ENCODE measurements around the gene FIP1L1. TPM values are rescaled to one million over a fixed set of nuclear protein-coding genes. Genes with fewer than 3 reads are reported as not detected.
A peak's percentile ranks its signal among the peaks of the same experiment; 100 is the strongest.

FIP1L1 gene
- total RNA-seq, 1 donor from 2014 or later: 56.4 TPM

DNA sequence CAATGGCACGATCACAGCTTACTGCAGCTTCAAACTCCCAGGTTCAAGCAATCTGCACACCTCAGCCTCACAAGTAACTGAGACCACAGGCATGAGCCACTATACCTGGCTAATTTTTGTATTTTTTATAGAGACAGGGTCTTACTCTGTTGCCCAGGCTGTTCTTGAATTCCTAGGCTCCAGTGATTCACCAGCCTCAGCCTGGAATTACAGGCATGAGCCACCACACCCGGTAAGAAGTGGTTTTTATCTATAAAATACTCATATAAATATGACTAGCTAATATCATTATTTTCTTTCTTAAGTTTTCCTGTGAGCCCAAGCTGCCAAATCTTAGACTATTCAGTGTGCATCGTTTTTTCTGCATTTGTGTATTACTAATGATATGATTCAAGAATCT is 16.0 kb upstream of the FIP1L1 start:
- no peaks in the 10 kb centered on the region for H3K27me3 ChIP-seq (ENCODE audit: control insufficient read depth in 3 of 3, insufficient read depth in 3 of 3, low read length in 3 of 3)
- no peak overlapping the region for H3K4me3 ChIP-seq (ENCODE audit: low read length in 3 of 3)

DNA sequence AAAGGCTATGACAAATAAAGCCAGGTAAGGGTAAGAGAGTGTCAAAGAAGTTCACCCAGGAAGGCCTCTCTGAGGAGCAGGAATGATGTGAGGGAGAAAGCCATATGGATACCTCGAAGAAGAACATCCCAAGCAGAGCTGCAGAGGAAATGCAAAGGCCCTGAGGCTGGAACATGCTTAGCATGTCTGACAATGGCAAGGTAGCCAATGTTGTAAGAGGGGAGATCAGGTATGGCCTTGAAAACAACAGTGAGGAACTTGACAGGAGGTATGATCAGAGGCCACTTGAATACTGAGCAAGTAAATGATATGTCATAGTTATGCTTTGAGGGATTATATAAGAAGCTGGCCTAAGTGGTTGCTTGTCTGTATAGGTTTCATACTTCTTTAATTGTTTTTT is 15.3 kb upstream of the FIP1L1 start:
- H3K4me1 ChIP-seq (ENCODE audit: control insufficient read depth in 3 of 3, insufficient read depth in 3 of 3, low read length in 3 of 3): peaks cover 14 to 19% (median 18%) of the 10 kb centered on the region in 3 donors
- no peak overlapping the region for H3K27ac ChIP-seq (ENCODE audit: low read depth, low read length)
- no peaks in the 10 kb centered on the region for H3K9me3 ChIP-seq (ENCODE audit: control insufficient read depth in 3 of 3, low read length in 3 of 3)
- H3K36me3 ChIP-seq (ENCODE audit: control insufficient read depth in 3 of 3, insufficient read depth in 3 of 3, low read length in 3 of 3): no peaks in the 10 kb centered on the region
- no peaks in the 10 kb centered on the region for H3K27me3 ChIP-seq (ENCODE audit: control insufficient read depth in 3 of 3, insufficient read depth in 3 of 3, low read length in 3 of 3)
- H3K4me3 ChIP-seq (ENCODE audit: low read length in 3 of 3): no peak overlapping the region
- no peak overlapping the region for H3K9ac ChIP-seq (ENCODE audit: low read depth in 1 of 3, low read length in 3 of 3)

More for the DNA sequence above, 16.0 kb upstream of the FIP1L1 start:
- Histone ChIP-seq H3K27ac (ENCODE audit: low read depth, low read length) (no peak overlapping the region), H3K36me3 (ENCODE audit: control insufficient read depth in 3 of 3, insufficient read depth in 3 of 3, low read length in 3 of 3) (no peaks in the 10 kb centered on the region), H3K9ac (ENCODE audit: low read depth in 1 of 3, low read length in 3 of 3) (no peak overlapping the region), H3K9me3 (ENCODE audit: control insufficient read depth in 3 of 3, low read length in 3 of 3) (no peaks in the 10 kb centered on the region), H3K4me1 (ENCODE audit: control insufficient read depth in 3 of 3, insufficient read depth in 3 of 3, low read length in 3 of 3) (peaks cover 14 to 18% (median 16%) of the 10 kb centered on the region in 3 donors)

DNA sequence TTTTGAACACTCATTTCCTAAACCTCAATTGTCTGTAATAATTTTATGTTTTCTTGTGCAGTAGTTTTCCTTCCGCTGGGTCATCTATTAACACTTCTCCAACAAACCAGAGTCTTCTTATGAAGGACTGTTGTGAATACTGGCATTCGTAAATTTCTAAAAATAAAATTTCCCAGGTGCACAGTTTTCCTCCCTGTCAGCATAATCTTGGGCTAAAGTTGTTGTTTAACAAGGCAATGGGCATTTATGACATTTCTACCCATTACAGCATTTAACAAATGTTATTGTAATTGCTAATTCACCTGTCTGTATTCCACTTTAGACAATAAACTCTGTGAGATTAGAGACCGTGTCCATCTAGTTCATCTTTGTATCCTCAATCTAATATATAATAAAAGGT is 12.8 kb upstream of the FIP1L1 start:
- peak overlapping the region; percentile 76 to 91 (median 85) for H3K9ac ChIP-seq (ENCODE audit: low read depth in 1 of 3, low read length in 3 of 3)

DNA sequence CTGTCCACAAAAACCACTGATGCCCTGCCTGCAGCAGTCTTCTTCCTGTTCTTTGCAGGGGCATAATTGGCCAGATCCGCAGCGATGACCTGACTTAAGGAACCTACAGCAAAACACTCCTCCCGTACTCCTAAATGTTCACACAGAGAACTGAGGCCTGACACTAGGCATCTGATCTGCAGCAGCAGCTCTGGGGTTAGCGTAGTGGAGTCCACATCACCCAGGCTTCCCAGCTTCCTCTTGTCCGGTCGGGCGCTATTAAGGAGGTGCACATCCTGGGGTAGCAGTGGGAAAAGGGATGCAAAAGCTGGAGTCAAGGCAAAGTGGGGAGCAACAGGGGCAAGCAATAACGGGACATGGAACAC is 12.3 kb upstream of the FIP1L1 start:
- Histone ChIP-seq H3K27ac (ENCODE audit: low read depth, low read length) (peak overlapping the region; percentile 37), H3K9ac (ENCODE audit: low read depth in 1 of 3, low read length in 3 of 3) (peak overlapping the region; percentile 76 to 91 (median 85)), H3K4me3 (ENCODE audit: low read length in 3 of 3) (peak overlapping the region; percentile 93 to 100 (median 97)), H3K9me3 (ENCODE audit: control insufficient read depth in 3 of 3, low read length in 3 of 3) (no peaks in the 10 kb centered on the region), H3K27me3 (ENCODE audit: control insufficient read depth in 3 of 3, insufficient read depth in 3 of 3, low read length in 3 of 3) (peaks cover 2 to 10% (median 3%) of the 10 kb centered on the region in 3 donors), H3K4me1 (ENCODE audit: control insufficient read depth in 3 of 3, insufficient read depth in 3 of 3, low read length in 3 of 3) (peaks cover 14 to 19% (median 18%) of the 10 kb centered on the region in 3 donors), H3K36me3 (ENCODE audit: control insufficient read depth in 3 of 3, insufficient read depth in 3 of 3, low read length in 3 of 3) (no peaks in the 10 kb centered on the region)

More for the DNA sequence above, 12.8 kb upstream of the FIP1L1 start:
- peaks cover 14 to 19% (median 18%) of the 10 kb centered on the region in 3 donors for H3K4me1 ChIP-seq (ENCODE audit: control insufficient read depth in 3 of 3, insufficient read depth in 3 of 3, low read length in 3 of 3)
- H3K27ac ChIP-seq (ENCODE audit: low read depth, low read length): no peak overlapping the region
- no peaks in the 10 kb centered on the region for H3K9me3 ChIP-seq (ENCODE audit: control insufficient read depth in 3 of 3, low read length in 3 of 3)
- peak overlapping the region; percentile 93 to 100 (median 97) for H3K4me3 ChIP-seq (ENCODE audit: low read length in 3 of 3)
- H3K27me3 ChIP-seq (ENCODE audit: control insufficient read depth in 3 of 3, insufficient read depth in 3 of 3, low read length in 3 of 3): peaks cover 0 to 9% (median 0%) of the 10 kb centered on the region in 3 donors
- H3K36me3 ChIP-seq (ENCODE audit: control insufficient read depth in 3 of 3, insufficient read depth in 3 of 3, low read length in 3 of 3): no peaks in the 10 kb centered on the region

DNA sequence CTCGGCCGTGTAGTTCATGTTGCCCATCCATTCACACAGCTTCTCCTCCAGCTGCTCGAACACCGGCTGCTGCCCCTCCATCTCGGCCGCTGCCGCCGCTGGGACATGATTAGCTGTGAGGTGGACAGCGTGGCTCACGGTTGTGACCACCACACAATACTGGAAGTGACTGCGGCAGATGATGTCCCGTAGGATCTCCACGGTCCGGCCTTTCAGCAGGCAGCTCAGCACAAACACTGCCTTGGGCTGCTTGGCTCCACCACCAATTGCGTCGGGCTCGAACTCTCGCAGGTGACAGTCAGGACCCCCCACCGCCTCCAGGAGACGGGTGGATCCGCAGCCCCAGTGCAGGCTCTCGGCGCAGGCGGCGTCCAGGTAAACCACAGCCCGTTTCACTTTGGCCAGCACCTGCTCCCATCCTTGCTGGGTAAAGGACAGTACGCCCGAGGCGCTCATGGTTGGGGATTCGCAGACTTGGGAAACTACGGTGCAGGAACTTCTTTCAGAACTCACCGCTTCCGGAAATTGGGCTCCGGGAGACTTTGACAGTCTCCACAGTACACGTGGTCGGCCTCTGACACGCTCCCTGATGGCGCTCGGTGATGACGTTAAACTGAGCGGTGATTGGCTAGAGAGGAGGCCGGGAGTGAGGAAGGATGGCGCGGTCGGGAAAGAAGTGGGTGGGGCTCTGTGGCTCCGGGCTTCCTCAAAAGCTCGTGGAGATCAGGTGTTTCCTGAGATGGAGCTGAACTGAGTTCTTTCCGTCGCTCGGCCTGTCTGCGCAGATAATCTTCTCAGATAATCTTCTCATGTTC is 11.7 kb upstream of the FIP1L1 start, which contains the start of gene SCFD2:
Gene SCFD2, minus strand, starts transcription at position 576 of the 815 bp plus-strand sequence.
- Histone ChIP-seq H3K9me3 (ENCODE audit: control insufficient read depth in 3 of 3, low read length in 3 of 3) (no peaks in the 10 kb centered on the region), H3K27ac (ENCODE audit: low read depth, low read length) (peak within 1 kb of the TSS; percentile 37)

DNA sequence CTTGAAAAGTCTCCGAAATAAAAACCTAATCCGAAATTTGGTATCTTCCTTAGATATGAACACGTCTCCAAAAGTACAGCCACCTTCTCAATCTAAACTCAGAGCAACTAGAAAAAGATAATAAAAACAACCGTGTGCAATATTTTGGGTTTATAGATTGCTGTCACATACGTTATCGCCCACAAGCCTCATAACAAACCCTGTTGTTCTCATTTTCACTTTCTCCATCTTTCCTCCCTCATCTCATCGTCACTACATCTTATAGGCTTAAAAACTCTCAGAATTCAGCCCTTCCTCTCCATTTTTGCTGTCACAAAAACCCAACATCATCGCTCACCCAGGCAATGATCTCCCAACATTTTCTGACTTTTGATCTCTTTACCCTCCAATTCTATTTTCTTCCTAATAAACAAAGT is 11.1 kb upstream of the FIP1L1 start:
- Histone ChIP-seq H3K9me3 (ENCODE audit: control insufficient read depth in 3 of 3, low read length in 3 of 3) (no peaks in the 10 kb centered on the region), H3K27ac (ENCODE audit: low read depth, low read length) (no peak overlapping the region), H3K9ac (ENCODE audit: low read depth in 1 of 3, low read length in 3 of 3) (peak overlapping the region; percentile 22 to 63 (median 41)), H3K4me3 (ENCODE audit: low read length in 3 of 3) (peak overlapping the region; percentile 93 to 100 (median 97)), H3K4me1 (ENCODE audit: control insufficient read depth in 3 of 3, insufficient read depth in 3 of 3, low read length in 3 of 3) (peaks cover 14 to 19% (median 18%) of the 10 kb centered on the region in 3 donors), H3K27me3 (ENCODE audit: control insufficient read depth in 3 of 3, insufficient read depth in 3 of 3, low read length in 3 of 3) (peaks cover 3 to 16% (median 8%) of the 10 kb centered on the region in 3 donors), H3K36me3 (ENCODE audit: control insufficient read depth in 3 of 3, insufficient read depth in 3 of 3, low read length in 3 of 3) (no peaks in the 10 kb centered on the region)

More for the DNA sequence above, 11.7 kb upstream of the FIP1L1 start, which contains the start of gene SCFD2:
- Histone ChIP-seq H3K4me3 (ENCODE audit: low read length in 3 of 3) (peak within 1 kb of the TSS; percentile 93 to 100 (median 97)), H3K4me1 (ENCODE audit: control insufficient read depth in 3 of 3, insufficient read depth in 3 of 3, low read length in 3 of 3) (peaks cover 14 to 19% (median 18%) of the 10 kb centered on the region in 3 donors), H3K27me3 (ENCODE audit: control insufficient read depth in 3 of 3, insufficient read depth in 3 of 3, low read length in 3 of 3) (peaks cover 3 to 14% (median 4%) of the 10 kb centered on the region in 3 donors), H3K36me3 (ENCODE audit: control insufficient read depth in 3 of 3, insufficient read depth in 3 of 3, low read length in 3 of 3) (no peaks in the 10 kb centered on the region), H3K9ac (ENCODE audit: low read depth in 1 of 3, low read length in 3 of 3) (peak within 1 kb of the TSS; percentile 76 to 91 (median 85))

DNA sequence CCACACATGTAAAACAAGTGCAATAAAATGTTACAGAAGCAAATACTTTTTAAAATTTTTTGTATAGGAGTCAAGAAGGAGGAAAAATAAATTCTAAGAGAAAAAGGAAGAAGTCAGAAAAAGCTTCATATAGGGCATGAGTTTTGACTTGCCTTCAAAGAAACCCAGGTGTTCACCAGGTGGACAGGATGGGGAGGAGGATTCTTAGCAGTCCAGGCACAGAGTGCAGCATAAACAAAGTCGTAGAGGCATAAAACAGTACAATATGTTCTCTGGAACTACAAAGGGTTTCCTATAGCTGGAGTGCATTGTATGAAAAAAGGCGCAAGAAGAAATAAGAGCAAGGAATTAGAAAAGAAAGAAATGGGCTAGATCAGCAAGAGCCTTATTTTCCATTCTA is 9.7 kb upstream of the FIP1L1 start:
- Histone ChIP-seq H3K36me3 (ENCODE audit: control insufficient read depth in 3 of 3, insufficient read depth in 3 of 3, low read length in 3 of 3) (no peaks in the 10 kb centered on the region), H3K9ac (ENCODE audit: low read depth in 1 of 3, low read length in 3 of 3) (no peak overlapping the region), H3K4me3 (ENCODE audit: low read length in 3 of 3) (no peak overlapping the region), H3K27me3 (ENCODE audit: control insufficient read depth in 3 of 3, insufficient read depth in 3 of 3, low read length in 3 of 3) (peaks cover 3 to 16% (median 9%) of the 10 kb centered on the region in 3 donors), H3K9me3 (ENCODE audit: control insufficient read depth in 3 of 3, low read length in 3 of 3) (no peaks in the 10 kb centered on the region), H3K4me1 (ENCODE audit: control insufficient read depth in 3 of 3, insufficient read depth in 3 of 3, low read length in 3 of 3) (peaks cover 14 to 19% (median 18%) of the 10 kb centered on the region in 3 donors), H3K27ac (ENCODE audit: low read depth, low read length) (no peak overlapping the region)

DNA sequence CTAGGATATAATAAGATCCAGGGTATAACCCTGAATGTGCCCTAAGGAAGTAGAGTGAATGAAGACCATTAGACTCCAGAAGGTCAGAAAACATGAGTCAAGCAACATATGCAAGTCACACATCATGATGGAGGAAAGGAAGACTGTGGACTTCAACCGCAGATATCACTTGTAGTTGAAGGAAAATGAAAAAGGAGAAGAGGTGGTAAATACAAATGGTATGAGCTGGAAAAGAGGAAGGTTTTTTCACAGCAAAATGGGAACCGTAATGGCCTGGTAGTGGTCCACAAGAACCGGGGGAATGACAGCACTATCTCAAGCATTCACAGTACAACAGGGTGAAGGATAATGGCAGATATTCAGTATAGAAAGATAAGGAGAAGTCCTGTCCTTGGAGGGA is 6.4 kb upstream of the FIP1L1 start:
- H3K9ac ChIP-seq (ENCODE audit: low read depth in 1 of 3, low read length in 3 of 3): no peak overlapping the region
- H3K27ac ChIP-seq (ENCODE audit: low read depth, low read length): no peak overlapping the region
- H3K27me3 ChIP-seq (ENCODE audit: control insufficient read depth in 3 of 3, insufficient read depth in 3 of 3, low read length in 3 of 3): peaks cover 3 to 16% (median 9%) of the 10 kb centered on the region in 3 donors
- no peaks in the 10 kb centered on the region for H3K9me3 ChIP-seq (ENCODE audit: control insufficient read depth in 3 of 3, low read length in 3 of 3)
- peaks cover 0 to 7% (median 0%) of the 10 kb centered on the region in 3 donors for H3K4me1 ChIP-seq (ENCODE audit: control insufficient read depth in 3 of 3, insufficient read depth in 3 of 3, low read length in 3 of 3)
- H3K36me3 ChIP-seq (ENCODE audit: control insufficient read depth in 3 of 3, insufficient read depth in 3 of 3, low read length in 3 of 3): no peaks in the 10 kb centered on the region
- no peak overlapping the region for H3K4me3 ChIP-seq (ENCODE audit: low read length in 3 of 3)

DNA sequence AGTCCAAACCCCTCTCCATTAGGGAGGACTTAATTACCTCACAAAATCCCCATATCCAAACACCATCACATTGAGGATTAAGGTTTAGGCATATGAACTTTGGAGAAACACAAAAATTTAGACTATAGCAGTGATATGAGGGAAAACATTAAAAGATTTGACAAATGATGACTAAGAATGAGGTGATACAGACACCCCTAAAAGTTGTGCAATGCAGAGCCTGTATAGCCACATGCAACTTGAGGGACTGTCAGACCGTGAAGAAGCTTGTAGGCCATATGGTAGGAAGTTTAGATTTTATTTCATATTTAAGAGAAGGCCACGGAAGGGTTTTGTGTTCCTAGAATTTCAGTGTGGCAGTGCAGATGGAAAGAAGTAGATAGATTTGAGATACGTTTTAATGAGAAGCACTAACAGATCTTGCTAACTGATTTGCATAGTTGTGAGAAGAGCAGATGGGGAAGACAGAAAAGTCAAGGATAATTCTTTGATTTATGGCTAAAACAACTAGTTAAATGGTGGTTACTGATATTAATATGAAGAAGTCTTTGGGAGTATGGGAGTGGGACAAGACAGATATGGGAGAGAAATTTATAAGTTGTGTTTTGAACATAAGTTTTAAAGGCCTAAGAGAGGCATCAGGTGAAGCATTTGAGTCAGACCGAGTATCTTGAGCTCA is 5.5 kb upstream of the FIP1L1 start:
- Histone ChIP-seq H3K4me1 (ENCODE audit: control insufficient read depth in 3 of 3, insufficient read depth in 3 of 3, low read length in 3 of 3) (peaks cover 2% of the 10 kb centered on the region in 3 donors), H3K27ac (ENCODE audit: low read depth, low read length) (no peak overlapping the region), H3K36me3 (ENCODE audit: control insufficient read depth in 3 of 3, insufficient read depth in 3 of 3, low read length in 3 of 3) (no peaks in the 10 kb centered on the region), H3K9ac (ENCODE audit: low read depth in 1 of 3, low read length in 3 of 3) (no peak overlapping the region), H3K4me3 (ENCODE audit: low read length in 3 of 3) (no peak overlapping the region), H3K9me3 (ENCODE audit: control insufficient read depth in 3 of 3, low read length in 3 of 3) (no peaks in the 10 kb centered on the region), H3K27me3 (ENCODE audit: control insufficient read depth in 3 of 3, insufficient read depth in 3 of 3, low read length in 3 of 3) (peaks cover 3 to 16% (median 9%) of the 10 kb centered on the region in 3 donors)

Measured in skeletal muscle tissue (tissue), 4 donors.